Lower leg skin (tissue), 3 donors: Measurements from ENCODE around the gene ARID1B.

Source experiments
- POLR2A ChIP-seq, 2 donors: fragments of 450-650 bp; IDR thresholded peaks; one replicate each; pipeline ENCODE4 v1.6.1; 2016 to 2017; ENCODE audit warnings: antibody characterized with exemption in 2 of 2, mild to moderate bottlenecking in 1 of 2, moderate library complexity in 1 of 2
- TF ChIP-seq, protein P1 (sequence below), 3 donors: fragments of 450-650 bp; IDR thresholded peaks; one replicate each; pipeline ENCODE4 v1.5.1; 2016; ENCODE audit warnings: antibody characterized with exemption in 3 of 3, mild to moderate bottlenecking in 3 of 3, moderate library complexity in 2 of 3

DNA sequence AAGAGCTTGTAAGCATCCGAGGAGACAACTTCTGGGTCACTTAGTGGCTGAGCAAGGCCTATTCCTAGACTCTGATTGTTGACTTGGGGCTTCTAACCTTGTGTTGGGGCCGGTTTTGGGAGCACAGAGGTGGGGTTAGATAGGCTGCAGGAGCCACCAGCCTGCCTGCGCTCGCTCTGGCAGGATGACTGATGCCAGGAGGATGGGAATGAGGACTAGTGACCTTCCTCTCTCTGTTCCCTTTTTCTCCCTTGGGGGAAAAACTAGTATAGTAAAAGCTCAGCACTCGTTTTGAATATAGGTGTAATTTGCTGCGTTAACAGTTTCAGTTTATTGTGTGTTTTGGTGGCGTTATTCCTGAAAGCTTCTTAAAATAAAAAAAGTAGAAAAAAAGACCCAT, 141.5 kb downstream of the ARID1B start:
- TF ChIP-seq, protein P1, sequence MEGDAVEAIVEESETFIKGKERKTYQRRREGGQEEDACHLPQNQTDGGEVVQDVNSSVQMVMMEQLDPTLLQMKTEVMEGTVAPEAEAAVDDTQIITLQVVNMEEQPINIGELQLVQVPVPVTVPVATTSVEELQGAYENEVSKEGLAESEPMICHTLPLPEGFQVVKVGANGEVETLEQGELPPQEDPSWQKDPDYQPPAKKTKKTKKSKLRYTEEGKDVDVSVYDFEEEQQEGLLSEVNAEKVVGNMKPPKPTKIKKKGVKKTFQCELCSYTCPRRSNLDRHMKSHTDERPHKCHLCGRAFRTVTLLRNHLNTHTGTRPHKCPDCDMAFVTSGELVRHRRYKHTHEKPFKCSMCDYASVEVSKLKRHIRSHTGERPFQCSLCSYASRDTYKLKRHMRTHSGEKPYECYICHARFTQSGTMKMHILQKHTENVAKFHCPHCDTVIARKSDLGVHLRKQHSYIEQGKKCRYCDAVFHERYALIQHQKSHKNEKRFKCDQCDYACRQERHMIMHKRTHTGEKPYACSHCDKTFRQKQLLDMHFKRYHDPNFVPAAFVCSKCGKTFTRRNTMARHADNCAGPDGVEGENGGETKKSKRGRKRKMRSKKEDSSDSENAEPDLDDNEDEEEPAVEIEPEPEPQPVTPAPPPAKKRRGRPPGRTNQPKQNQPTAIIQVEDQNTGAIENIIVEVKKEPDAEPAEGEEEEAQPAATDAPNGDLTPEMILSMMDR (IDR thresholded peaks at IDR 0.05), result no peak
- no peak for TF ChIP-seq POLR2A (IDR thresholded peaks at IDR 0.05)
